ENCODE measurements around the gene TTBK2.
"Not testable (repeated sequence)": the region's sequence is repeated elsewhere in the genome, so short reads cannot be mapped to it uniquely, and the experiment has no call there.

Gene TTBK2

DNA sequence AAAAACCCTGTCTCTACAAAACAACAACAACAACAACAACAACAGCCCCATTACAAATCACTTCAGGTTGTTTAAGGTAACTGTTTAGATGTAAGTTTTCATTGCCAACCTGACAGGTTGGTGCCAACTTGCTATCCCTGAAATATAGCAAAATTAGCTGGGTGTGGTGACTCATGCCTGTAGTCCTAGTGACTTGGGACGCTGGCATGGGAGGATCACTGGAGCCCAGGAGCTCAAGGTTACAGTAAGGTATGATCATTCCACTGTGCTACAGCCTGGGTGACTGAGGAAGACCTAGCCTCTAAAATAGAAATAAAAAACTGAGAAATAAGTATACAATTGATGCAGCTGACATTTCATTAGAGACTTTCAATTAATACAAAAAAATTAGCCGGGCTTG, 147.7 kb downstream of the TTBK2 start:
- no peak overlapping the region for H3K4me2 ChIP-seq (ENCODE audit: low read length)
- H3K4me3 ChIP-seq (ENCODE audit: low read depth, low read length, poor library complexity, severe bottlenecking): no peak overlapping the region
- H3F3A ChIP-seq (ENCODE audit: insufficient read depth, low read length): no peaks in the 10 kb centered on the region
- no peaks in the 10 kb centered on the region for H3K9me3 ChIP-seq (ENCODE audit: low read length)
- H3K4me1 ChIP-seq (ENCODE audit: insufficient read depth, low read length, severe bottlenecking): no peaks in the 10 kb centered on the region
- no peaks in the 10 kb centered on the region for H3K9me2 ChIP-seq (ENCODE audit: low read depth, low read length)
- TF ChIP-seq EZH2 (IDR thresholded peaks at IDR 0.05; ENCODE audit: borderline replicate concordance, low read length): no peak
- TF ChIP-seq, protein P1, sequence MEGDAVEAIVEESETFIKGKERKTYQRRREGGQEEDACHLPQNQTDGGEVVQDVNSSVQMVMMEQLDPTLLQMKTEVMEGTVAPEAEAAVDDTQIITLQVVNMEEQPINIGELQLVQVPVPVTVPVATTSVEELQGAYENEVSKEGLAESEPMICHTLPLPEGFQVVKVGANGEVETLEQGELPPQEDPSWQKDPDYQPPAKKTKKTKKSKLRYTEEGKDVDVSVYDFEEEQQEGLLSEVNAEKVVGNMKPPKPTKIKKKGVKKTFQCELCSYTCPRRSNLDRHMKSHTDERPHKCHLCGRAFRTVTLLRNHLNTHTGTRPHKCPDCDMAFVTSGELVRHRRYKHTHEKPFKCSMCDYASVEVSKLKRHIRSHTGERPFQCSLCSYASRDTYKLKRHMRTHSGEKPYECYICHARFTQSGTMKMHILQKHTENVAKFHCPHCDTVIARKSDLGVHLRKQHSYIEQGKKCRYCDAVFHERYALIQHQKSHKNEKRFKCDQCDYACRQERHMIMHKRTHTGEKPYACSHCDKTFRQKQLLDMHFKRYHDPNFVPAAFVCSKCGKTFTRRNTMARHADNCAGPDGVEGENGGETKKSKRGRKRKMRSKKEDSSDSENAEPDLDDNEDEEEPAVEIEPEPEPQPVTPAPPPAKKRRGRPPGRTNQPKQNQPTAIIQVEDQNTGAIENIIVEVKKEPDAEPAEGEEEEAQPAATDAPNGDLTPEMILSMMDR (IDR thresholded peaks at IDR 0.05; ENCODE audit: low read length): no peak
- H3K79me2 ChIP-seq (ENCODE audit: insufficient read depth, low read length): no peaks in the 10 kb centered on the region
- no peak overlapping the region for H2AFZ ChIP-seq (ENCODE audit: low read length)
- H4K20me1 ChIP-seq (ENCODE audit: insufficient read depth, low read length): no peaks in the 10 kb centered on the region
- H3K27me3 ChIP-seq (ENCODE audit: insufficient read depth, low read length): no peaks in the 10 kb centered on the region
- no peak overlapping the region for H3K9ac ChIP-seq (ENCODE audit: low read length)
- peaks cover 32% of the 10 kb centered on the region for H3K36me3 ChIP-seq (ENCODE audit: insufficient read depth, low read length)
- H3K27ac ChIP-seq (ENCODE audit: low read depth, low read length, poor library complexity, severe bottlenecking): no peak overlapping the region

GRCh38 chr15:42772144-42772543, 148.4 kb downstream of the TTBK2 start:
- TF ChIP-seq, protein P1 (IDR thresholded peaks at IDR 0.05; ENCODE audit: low read length): no peak
- no peak for TF ChIP-seq EZH2 (IDR thresholded peaks at IDR 0.05; ENCODE audit: borderline replicate concordance, low read length)
- H2AFZ ChIP-seq (ENCODE audit: low read length): no peak overlapping the region
- no peak overlapping the region for H3K4me3 ChIP-seq (ENCODE audit: low read depth, low read length, poor library complexity, severe bottlenecking)
- H3K9me3 ChIP-seq (ENCODE audit: low read length): no peaks in the 10 kb centered on the region
- no peak overlapping the region for H3K4me2 ChIP-seq (ENCODE audit: low read length)
- H3K4me1 ChIP-seq (ENCODE audit: insufficient read depth, low read length, severe bottlenecking): no peaks in the 10 kb centered on the region
- H3K9ac ChIP-seq (ENCODE audit: low read length): no peak overlapping the region
- H3K27me3 ChIP-seq (ENCODE audit: insufficient read depth, low read length): no peaks in the 10 kb centered on the region
- H4K20me1 ChIP-seq (ENCODE audit: insufficient read depth, low read length): no peaks in the 10 kb centered on the region
- no peaks in the 10 kb centered on the region for H3K9me2 ChIP-seq (ENCODE audit: low read depth, low read length)
- H3K36me3 ChIP-seq (ENCODE audit: insufficient read depth, low read length): peaks cover 32% of the 10 kb centered on the region
- no peak overlapping the region for H3K27ac ChIP-seq (ENCODE audit: low read depth, low read length, poor library complexity, severe bottlenecking)
- no peaks in the 10 kb centered on the region for H3F3A ChIP-seq (ENCODE audit: insufficient read depth, low read length)
- H3K79me2 ChIP-seq (ENCODE audit: insufficient read depth, low read length): no peaks in the 10 kb centered on the region

- H3K9ac ChIP-seq (ENCODE audit: low read length); H3K27ac ChIP-seq (ENCODE audit: low read depth, low read length, poor library complexity, severe bottlenecking); H3K4me1 ChIP-seq (ENCODE audit: insufficient read depth, low read length, severe bottlenecking); H3K9me2 ChIP-seq (ENCODE audit: low read depth, low read length); H3K4me2 ChIP-seq (ENCODE audit: low read length); H3K36me3 ChIP-seq (ENCODE audit: insufficient read depth, low read length); H3K79me2 ChIP-seq (ENCODE audit: insufficient read depth, low read length); H3K27me3 ChIP-seq (ENCODE audit: insufficient read depth, low read length); H4K20me1 ChIP-seq (ENCODE audit: insufficient read depth, low read length); H3K9me3 ChIP-seq (ENCODE audit: low read length); H3F3A ChIP-seq (ENCODE audit: insufficient read depth, low read length); H2AFZ ChIP-seq (ENCODE audit: low read length); H3K4me3 ChIP-seq (ENCODE audit: low read depth, low read length, poor library complexity, severe bottlenecking): not testable (repeated sequence)
Observed at GRCh38 chr15:42766109-42766508, 154.5 kb downstream of the TTBK2 start.

DNA sequence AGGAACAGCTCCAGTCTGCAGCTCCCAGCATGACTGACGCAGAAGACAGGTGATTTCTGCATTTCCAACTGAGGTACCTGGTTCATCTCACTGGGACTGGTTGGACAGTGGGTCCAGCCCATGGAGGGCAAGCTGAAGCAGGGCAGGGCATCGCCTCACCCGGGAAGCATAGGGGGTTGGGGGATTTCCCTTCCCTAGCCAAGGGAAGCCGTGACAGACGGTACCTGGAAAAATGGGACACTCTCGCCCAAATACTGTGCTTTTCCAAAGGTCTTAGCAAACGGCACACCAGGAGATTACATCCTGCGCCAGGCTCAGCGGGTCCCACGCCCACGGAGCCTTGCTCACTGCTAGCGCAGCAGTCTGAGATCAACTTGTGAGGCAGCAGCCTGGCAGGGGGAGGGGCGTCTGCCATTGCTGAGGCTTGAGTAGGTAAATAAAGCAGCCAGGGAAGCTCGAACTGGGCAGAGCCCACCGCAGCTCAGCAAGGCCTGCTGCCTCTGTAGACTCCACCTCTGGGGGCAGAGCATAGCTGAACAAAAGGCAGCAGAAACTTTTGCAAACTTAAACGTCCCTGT, 156.3 kb downstream of the TTBK2 start:
- H3K27ac ChIP-seq (ENCODE audit: low read depth, low read length, poor library complexity, severe bottlenecking); H3K36me3 ChIP-seq (ENCODE audit: insufficient read depth, low read length); H3F3A ChIP-seq (ENCODE audit: insufficient read depth, low read length); H2AFZ ChIP-seq (ENCODE audit: low read length); H3K4me1 ChIP-seq (ENCODE audit: insufficient read depth, low read length, severe bottlenecking); H3K27me3 ChIP-seq (ENCODE audit: insufficient read depth, low read length); H3K9me2 ChIP-seq (ENCODE audit: low read depth, low read length); H3K4me3 ChIP-seq (ENCODE audit: low read depth, low read length, poor library complexity, severe bottlenecking); H4K20me1 ChIP-seq (ENCODE audit: insufficient read depth, low read length); H3K9ac ChIP-seq (ENCODE audit: low read length); H3K4me2 ChIP-seq (ENCODE audit: low read length); H3K79me2 ChIP-seq (ENCODE audit: insufficient read depth, low read length): not testable (repeated sequence)
- peaks cover 13% of the 10 kb centered on the region for H3K9me3 ChIP-seq (ENCODE audit: low read length)

GRCh38 chr15:42761813-42762212, 158.8 kb downstream of the TTBK2 start:
- H3K4me3 ChIP-seq (ENCODE audit: low read depth, low read length, poor library complexity, severe bottlenecking); H3K27ac ChIP-seq (ENCODE audit: low read depth, low read length, poor library complexity, severe bottlenecking); H2AFZ ChIP-seq (ENCODE audit: low read length); H3K4me1 ChIP-seq (ENCODE audit: insufficient read depth, low read length, severe bottlenecking); H3K27me3 ChIP-seq (ENCODE audit: insufficient read depth, low read length); H4K20me1 ChIP-seq (ENCODE audit: insufficient read depth, low read length); H3K4me2 ChIP-seq (ENCODE audit: low read length); H3K9me2 ChIP-seq (ENCODE audit: low read depth, low read length); H3K36me3 ChIP-seq (ENCODE audit: insufficient read depth, low read length); H3F3A ChIP-seq (ENCODE audit: insufficient read depth, low read length); H3K79me2 ChIP-seq (ENCODE audit: insufficient read depth, low read length); H3K9ac ChIP-seq (ENCODE audit: low read length): not testable (repeated sequence)
- H3K9me3 ChIP-seq (ENCODE audit: low read length): peaks cover 13% of the 10 kb centered on the region
